ENCODE measurements around the gene SUSD3.
"Not testable (repeated sequence)": the region's sequence is repeated elsewhere in the genome, so short reads cannot be mapped to it uniquely, and the experiment has no call there.

SUSD3 gene

DNA sequence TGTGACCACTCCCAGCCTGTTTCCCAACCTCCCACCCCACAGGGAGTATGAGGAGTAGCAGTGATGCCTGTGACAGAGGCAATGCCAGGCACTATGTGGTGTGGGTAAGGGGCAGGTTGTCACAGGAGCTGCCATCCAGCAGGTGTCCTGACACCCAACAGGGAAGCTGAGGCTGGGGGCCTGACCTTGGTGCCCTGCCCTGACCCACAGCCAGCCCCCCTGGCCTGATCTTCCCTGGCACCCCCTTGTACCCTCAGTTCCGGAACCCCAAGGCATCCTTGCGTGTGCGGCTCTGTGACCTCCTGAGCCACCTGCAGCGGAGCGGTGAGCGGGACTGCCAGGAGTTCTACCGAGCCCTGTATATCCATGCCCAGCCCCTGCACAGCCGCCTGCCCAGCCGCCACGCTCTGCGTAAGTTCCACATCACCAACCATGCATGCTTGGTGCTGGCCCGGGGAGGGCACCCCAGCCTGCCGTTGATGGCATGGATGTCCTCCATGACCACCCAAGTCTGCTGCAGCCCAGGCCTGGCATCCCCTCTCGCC, 51.9 kb downstream of the SUSD3 start:
- no peaks in the 10 kb centered on the region for H3K9me3 ChIP-seq (ENCODE audit: low read length)
- no peak overlapping the region for H3K9ac ChIP-seq (ENCODE audit: low read length)
- peaks cover 45% of the 10 kb centered on the region for H3K36me3 ChIP-seq (ENCODE audit: insufficient read depth, low read length)
- H3K4me3 ChIP-seq (ENCODE audit: low read depth in 1 of 2, low read length in 2 of 2), result no peak overlapping the region
- H3K27me3 ChIP-seq (ENCODE audit: control insufficient read depth in 1 of 2, insufficient read depth in 2 of 2, low read length in 2 of 2), result no peaks in the 10 kb centered on the region
- H3K27ac ChIP-seq (ENCODE audit: low read depth, low read length), result no peak overlapping the region
- peaks cover 3% of the 10 kb centered on the region for H3K4me1 ChIP-seq (ENCODE audit: insufficient read depth, low read length)

DNA sequence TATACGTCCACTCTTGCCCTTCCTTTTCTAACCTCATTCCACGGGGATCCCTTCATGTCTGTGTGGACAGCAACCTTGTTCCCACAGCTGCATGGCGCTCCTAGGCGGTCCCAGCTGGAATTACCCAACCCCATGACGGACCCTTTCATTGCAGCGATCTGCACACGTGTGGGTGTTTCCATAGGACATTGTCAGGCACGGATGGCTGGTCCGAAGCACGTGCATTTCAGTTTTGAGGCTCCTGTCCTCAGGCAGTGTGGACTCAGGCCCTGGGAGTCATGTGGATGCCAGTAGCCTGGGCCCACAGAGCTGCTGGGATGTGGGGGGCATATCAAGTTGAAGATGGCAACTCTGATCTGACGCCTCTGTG, 52.5 kb downstream of the SUSD3 start:
- no peak overlapping the region for H3K4me3 ChIP-seq (ENCODE audit: low read depth in 1 of 2, low read length in 2 of 2)
- H3K36me3 ChIP-seq (ENCODE audit: insufficient read depth, low read length), result peaks cover 45% of the 10 kb centered on the region
- H3K9me3 ChIP-seq (ENCODE audit: low read length), result no peaks in the 10 kb centered on the region
- H3K27ac ChIP-seq (ENCODE audit: low read depth, low read length), result no peak overlapping the region
- no peaks in the 10 kb centered on the region for H3K27me3 ChIP-seq (ENCODE audit: control insufficient read depth in 1 of 2, insufficient read depth in 2 of 2, low read length in 2 of 2)
- no peak overlapping the region for H3K9ac ChIP-seq (ENCODE audit: low read length)
- peaks cover 3% of the 10 kb centered on the region for H3K4me1 ChIP-seq (ENCODE audit: insufficient read depth, low read length)

DNA sequence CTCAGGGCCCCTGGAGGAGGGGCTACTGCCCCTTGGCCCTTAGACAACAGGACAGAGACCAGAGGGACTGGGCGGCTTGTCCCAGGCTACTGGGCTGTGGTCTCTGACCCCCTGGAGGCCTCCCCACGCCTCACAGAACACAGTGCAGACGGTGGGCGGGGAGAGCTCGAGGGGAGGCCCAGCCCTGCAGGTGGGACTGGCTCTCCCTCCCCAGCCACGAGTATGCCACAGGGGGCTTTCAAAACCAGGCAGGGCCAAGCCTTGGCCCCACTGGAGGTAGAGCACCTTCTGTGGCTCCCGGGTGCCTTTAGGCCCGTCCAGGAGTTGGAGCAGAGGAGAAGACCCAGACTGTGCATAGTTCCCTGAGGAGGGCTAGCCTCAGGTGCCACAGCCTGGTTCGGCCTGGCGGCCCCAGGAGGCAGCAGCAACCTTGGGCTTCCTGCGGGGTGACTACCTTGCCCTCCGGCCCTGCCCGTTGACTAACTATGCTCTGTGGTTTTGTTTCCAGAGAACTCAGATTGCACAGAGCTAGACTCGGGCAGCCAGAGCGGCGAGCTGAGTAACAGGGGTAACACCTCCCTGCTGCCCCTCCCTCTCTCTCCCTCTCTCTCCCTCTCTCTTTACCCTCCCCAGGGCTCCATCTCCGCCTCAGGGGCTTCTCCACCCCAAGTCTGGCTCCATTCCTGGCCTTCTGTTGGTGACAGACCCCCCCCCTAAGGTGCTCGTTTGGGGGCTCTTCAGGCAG, 53.0 kb downstream of the SUSD3 start:
- H3K9me3 ChIP-seq (ENCODE audit: low read length), result no peaks in the 10 kb centered on the region
- H3K4me3 ChIP-seq (ENCODE audit: low read depth in 1 of 2, low read length in 2 of 2), result no peak overlapping the region
- H3K9ac ChIP-seq (ENCODE audit: low read length), result no peak overlapping the region
- H3K4me1 ChIP-seq (ENCODE audit: insufficient read depth, low read length), result peaks cover 7% of the 10 kb centered on the region
- no peak overlapping the region for H3K27ac ChIP-seq (ENCODE audit: low read depth, low read length)
- peaks cover 45% of the 10 kb centered on the region for H3K36me3 ChIP-seq (ENCODE audit: insufficient read depth, low read length)
- no peaks in the 10 kb centered on the region for H3K27me3 ChIP-seq (ENCODE audit: control insufficient read depth in 1 of 2, insufficient read depth in 2 of 2, low read length in 2 of 2)

DNA sequence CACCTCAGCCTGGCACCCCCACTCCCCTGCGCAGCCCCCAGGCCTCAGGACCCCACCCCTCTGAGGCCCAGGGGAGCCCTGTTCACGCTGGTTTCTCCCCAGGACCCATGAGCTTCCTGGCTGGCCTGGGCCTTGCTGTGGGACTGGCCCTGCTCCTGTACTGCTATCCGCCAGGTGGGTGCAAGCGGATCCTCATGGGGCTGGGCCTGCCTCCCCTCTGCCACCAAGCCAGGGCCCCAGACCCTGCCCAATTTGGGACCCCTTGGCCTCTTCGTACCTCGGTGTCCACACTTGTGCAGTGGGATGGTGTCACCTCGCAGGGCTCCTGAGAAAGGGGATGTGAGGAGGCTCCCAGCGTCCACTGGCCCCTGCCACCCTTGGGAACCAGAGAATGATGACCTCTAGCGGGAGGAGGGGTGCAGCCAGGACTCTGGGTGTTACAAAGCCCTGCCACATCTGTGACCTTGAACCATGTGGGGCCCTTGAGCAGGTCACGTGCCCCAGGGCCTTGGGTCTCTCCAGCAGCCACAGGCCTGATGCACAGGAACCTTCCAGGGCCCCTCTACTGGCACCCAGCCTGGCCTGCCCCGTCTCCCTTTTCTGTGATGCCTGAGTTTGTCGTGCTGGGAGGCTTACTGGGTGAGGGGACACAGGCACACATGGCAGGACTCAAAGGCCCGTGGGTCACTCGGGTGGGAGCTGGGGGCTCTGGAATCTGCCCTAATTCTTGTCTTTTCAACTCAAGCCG, 53.8 kb downstream of the SUSD3 start:
- Histone ChIP-seq H3K4me3 (ENCODE audit: low read depth in 1 of 2, low read length in 2 of 2) (no peak overlapping the region), H3K36me3 (ENCODE audit: insufficient read depth, low read length) (peaks cover 45% of the 10 kb centered on the region), H3K27me3 (ENCODE audit: control insufficient read depth in 1 of 2, insufficient read depth in 2 of 2, low read length in 2 of 2) (no peaks in the 10 kb centered on the region), H3K27ac (ENCODE audit: low read depth, low read length) (no peak overlapping the region), H3K9ac (ENCODE audit: low read length) (no peak overlapping the region), H3K4me1 (ENCODE audit: insufficient read depth, low read length) (peaks cover 10% of the 10 kb centered on the region), H3K9me3 (ENCODE audit: low read length) (no peaks in the 10 kb centered on the region)

DNA sequence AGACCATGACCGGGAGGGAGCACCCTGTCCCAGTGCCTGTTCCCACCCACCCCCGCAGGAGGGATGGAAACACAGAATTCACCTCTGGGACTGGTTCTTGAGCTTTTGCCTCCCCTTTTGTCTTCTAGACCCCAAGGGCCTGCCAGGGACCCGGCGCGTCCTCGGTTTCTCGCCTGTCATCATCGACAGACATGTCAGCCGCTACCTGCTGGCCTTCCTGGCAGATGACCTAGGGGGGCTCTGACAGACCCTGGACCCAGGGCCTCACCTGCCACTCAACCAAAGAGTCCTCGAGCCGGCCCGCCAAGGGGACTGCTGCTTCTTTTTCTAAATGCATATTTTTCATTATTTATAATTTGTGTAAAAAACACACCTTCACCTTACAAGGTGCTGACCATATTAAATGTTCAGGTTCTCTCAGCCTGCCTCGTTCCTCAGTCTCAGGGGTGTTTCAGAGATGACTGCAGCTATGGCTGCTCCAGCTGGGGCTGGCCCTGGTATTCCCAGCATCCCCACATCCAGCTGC, 54.4 kb downstream of the SUSD3 start:
- no peak overlapping the region for H3K4me3 ChIP-seq (ENCODE audit: low read depth in 1 of 2, low read length in 2 of 2)
- no peaks in the 10 kb centered on the region for H3K27me3 ChIP-seq (ENCODE audit: control insufficient read depth in 1 of 2, insufficient read depth in 2 of 2, low read length in 2 of 2)
- H3K9me3 ChIP-seq (ENCODE audit: low read length), result no peaks in the 10 kb centered on the region
- peaks cover 10% of the 10 kb centered on the region for H3K4me1 ChIP-seq (ENCODE audit: insufficient read depth, low read length)
- H3K27ac ChIP-seq (ENCODE audit: low read depth, low read length), result no peak overlapping the region
- peaks cover 41% of the 10 kb centered on the region for H3K36me3 ChIP-seq (ENCODE audit: insufficient read depth, low read length)
- no peak overlapping the region for H3K9ac ChIP-seq (ENCODE audit: low read length)

DNA sequence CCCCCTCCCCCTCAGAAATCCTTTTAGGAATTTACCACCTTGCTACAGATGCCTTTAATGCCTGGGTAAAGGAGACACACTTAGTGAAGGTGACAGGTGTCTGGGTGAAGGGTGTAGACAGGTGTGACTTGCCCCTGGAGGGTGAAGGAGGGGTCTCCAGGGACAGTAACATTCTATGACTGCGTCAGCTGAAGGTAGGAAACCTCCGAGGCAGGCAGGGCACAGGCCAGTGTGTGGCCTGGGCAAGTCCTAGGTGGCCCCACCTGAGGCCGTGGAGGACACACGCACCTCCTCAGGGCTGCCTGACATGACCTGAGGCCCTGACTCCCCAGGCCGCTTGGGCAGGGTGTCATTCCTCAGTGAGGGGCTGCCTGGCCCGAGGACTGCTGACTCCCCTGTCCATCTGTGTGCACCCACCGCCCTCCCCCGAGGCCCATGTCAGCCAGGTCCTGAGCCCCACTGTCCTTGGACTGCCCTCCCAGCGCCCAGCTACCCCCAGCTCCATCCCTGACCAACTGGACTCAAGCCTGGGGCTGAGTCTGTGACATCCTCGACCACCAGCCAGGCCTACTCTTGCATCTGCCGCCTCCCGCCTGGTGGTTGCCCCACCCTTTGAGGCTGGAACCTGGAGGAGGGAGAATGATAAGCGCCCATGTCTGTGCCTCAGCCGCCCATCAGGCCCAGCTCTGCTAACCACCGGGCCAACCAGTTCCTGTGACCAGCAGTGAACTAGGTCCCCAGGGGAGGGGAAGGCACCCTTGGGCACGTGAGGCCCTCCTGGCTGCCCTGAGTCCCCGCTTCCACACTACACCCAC, 55.9 kb downstream of the SUSD3 start:
- Histone ChIP-seq H3K36me3 (ENCODE audit: insufficient read depth, low read length) (peaks cover 31% of the 10 kb centered on the region), H3K9me3 (ENCODE audit: low read length) (no peaks in the 10 kb centered on the region), H3K27ac (ENCODE audit: low read depth, low read length) (no peak overlapping the region), H3K9ac (ENCODE audit: low read length) (no peak overlapping the region), H3K4me3 (ENCODE audit: low read depth in 1 of 2, low read length in 2 of 2) (no peak overlapping the region), H3K27me3 (ENCODE audit: control insufficient read depth in 1 of 2, insufficient read depth in 2 of 2, low read length in 2 of 2) (no peaks in the 10 kb centered on the region), H3K4me1 (ENCODE audit: insufficient read depth, low read length) (peaks cover 11% of the 10 kb centered on the region)

DNA sequence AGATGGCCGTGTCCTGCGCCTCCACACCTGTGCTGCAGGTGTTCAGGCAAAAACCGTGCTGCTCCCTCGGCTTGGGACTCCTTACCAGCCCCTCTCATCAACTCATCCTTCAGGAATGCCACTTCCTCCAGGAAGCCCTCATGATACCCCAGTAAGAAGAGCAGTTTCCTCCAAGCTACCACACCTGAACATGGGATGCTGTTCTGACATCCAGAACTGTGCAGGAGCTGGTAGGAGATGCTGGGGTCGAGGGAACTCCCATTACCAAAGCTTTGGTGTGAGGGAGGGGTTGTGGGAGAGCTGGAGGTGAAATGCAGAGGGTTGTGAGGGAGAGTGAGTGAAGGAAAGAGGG, 56.5 kb downstream of the SUSD3 start:
- no peak overlapping the region for H3K27ac ChIP-seq (ENCODE audit: low read depth, low read length)

DNA sequence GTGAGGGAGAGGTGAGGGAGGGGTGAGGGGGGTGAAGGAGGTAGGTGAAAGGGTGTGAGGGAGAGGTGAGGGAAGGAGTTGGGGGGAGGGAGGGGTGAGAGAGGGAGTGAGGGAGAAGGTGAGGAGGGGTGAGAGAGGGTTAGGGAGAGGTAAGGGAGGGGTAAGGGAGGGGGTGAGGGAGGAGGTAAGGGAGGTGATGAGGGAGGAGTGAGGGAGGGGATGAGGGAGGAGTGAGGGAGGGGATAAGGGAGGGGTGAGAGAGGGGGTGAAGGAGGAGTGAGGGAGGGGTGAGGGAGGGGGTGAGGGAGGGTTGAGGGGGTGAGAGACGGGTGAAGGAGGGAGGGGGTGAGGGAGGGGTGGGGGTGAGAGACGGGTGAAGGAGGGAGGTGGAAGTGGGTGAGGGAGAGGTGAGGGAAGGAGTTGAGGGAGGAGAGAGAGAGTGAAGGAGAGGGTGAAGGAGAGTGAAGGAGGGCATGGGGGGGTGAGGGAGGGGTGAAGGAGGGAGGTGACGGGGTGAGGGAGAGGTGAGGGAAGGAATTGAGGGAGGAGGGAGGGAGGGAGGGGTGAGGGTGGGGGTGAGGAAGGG, 57.1 kb downstream of the SUSD3 start:
- no peaks in the 10 kb centered on the region for H3K9me3 ChIP-seq (ENCODE audit: low read length)
- H3K9ac ChIP-seq (ENCODE audit: low read length), result no peak overlapping the region
- H3K36me3 ChIP-seq (ENCODE audit: insufficient read depth, low read length), result peaks cover 28% of the 10 kb centered on the region
- no peak overlapping the region for H3K4me3 ChIP-seq (ENCODE audit: low read depth in 1 of 2, low read length in 2 of 2)
- no peaks in the 10 kb centered on the region for H3K27me3 ChIP-seq (ENCODE audit: control insufficient read depth in 1 of 2, insufficient read depth in 2 of 2, low read length in 2 of 2)
- H3K27ac ChIP-seq (ENCODE audit: low read depth, low read length), result no peak overlapping the region
- H3K4me1 ChIP-seq (ENCODE audit: insufficient read depth, low read length), result peaks cover 22% of the 10 kb centered on the region

More for the DNA sequence above, 56.5 kb downstream of the SUSD3 start:
- no peaks in the 10 kb centered on the region for H3K27me3 ChIP-seq (ENCODE audit: control insufficient read depth in 1 of 2, insufficient read depth in 2 of 2, low read length in 2 of 2)
- no peak overlapping the region for H3K4me3 ChIP-seq (ENCODE audit: low read depth in 1 of 2, low read length in 2 of 2)
- peaks cover 31% of the 10 kb centered on the region for H3K36me3 ChIP-seq (ENCODE audit: insufficient read depth, low read length)
- peaks cover 16% of the 10 kb centered on the region for H3K4me1 ChIP-seq (ENCODE audit: insufficient read depth, low read length)
- H3K9me3 ChIP-seq (ENCODE audit: low read length), result no peaks in the 10 kb centered on the region
- no peak overlapping the region for H3K9ac ChIP-seq (ENCODE audit: low read length)

DNA sequence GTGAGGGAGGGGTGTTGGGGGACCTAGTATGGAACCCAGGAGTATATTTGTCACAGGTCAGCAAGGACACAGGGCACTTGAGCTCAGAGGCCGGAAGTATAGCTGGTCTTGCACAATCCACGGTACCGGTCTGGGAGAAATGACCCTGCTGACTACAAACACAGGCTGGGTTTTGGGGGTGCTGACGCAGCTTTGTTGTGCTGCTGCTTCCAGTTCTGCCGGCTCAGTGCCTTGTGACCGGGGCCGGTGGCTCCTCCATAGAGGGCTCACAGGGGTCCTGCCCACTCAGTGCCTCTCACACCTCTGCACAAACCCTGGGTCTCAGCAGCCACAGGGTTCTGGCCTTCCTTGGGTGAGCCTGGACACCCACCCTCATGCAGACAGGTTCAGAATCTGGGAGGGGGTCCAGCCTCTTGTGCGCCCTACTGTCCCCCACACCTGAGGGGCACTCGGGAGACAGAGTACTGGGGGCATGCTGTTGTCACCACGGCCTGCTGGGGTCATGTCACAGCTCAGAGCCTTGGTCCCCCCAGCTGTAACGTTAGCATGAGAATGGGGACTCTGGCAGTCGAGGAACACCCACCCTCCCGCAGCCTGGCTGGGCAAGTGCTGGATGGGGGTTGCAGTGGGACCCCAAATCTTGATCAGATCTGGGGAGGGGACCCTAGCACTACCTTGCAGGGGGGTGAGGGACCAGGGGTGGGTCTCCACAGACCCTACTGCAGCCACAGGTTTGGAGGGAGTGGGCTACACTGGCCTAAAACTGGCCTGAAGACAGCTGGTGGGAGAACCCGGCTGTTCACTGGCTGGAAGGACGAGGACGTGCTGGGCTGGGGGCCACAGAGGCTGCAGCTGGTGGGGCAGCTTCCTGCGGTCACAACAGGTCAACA, 57.8 kb downstream of the SUSD3 start:
- Histone ChIP-seq H3K9me3 (ENCODE audit: low read length) (no peaks in the 10 kb centered on the region), H3K27me3 (ENCODE audit: control insufficient read depth in 1 of 2, insufficient read depth in 2 of 2, low read length in 2 of 2) (no peaks in the 10 kb centered on the region), H3K9ac (ENCODE audit: low read length) (no peak overlapping the region), H3K27ac (ENCODE audit: low read depth, low read length) (peak overlapping the region; percentile 46), H3K4me1 (ENCODE audit: insufficient read depth, low read length) (peaks cover 26% of the 10 kb centered on the region), H3K36me3 (ENCODE audit: insufficient read depth, low read length) (peaks cover 28% of the 10 kb centered on the region), H3K4me3 (ENCODE audit: low read depth in 1 of 2, low read length in 2 of 2) (no peak overlapping the region)

DNA sequence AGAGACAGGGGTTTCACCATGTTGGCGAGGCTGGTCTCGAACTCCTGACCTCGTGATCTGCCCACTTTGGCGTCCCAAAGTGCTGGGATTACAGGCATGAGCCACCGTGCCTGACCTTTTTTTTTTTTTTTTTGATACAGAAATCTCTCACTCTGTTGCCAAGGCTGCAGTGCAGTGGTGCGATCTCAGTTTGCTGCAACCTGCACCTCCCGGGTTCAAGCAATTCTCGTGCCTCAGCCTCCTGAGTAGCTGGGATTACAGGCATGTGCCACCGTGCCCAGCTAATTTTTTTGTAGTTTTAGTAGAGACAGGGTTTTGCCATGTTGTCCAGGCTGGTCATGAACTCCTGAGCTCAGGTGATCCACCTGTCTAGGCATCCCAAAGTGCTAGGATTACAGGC, 59.0 kb downstream of the SUSD3 start:
- H3K9me3 ChIP-seq (ENCODE audit: low read length); H3K27ac ChIP-seq (ENCODE audit: low read depth, low read length); H3K4me3 ChIP-seq (ENCODE audit: low read depth in 1 of 2, low read length in 2 of 2); H3K9ac ChIP-seq (ENCODE audit: low read length); H3K27me3 ChIP-seq (ENCODE audit: control insufficient read depth in 1 of 2, insufficient read depth in 2 of 2, low read length in 2 of 2): not testable (repeated sequence)
- peaks cover 26% of the 10 kb centered on the region for H3K4me1 ChIP-seq (ENCODE audit: insufficient read depth, low read length)
- peaks cover 31% of the 10 kb centered on the region for H3K36me3 ChIP-seq (ENCODE audit: insufficient read depth, low read length)

Measured in muscle layer of colon (tissue), 2 donors.